Endothelial cell (in vitro differentiated cells): Measurements from ENCODE around the gene TBC1D4. TPM values are rescaled to one million over a fixed set of nuclear protein-coding genes. Genes with fewer than 3 reads are reported as not detected.

ENCODE experiments used
- DNase-seq: peaks from one replicate; pipeline ENCODE4 v3.0.0; 2021; ENCODE audit warnings: low spot score
- H3K27ac Mint-ChIP-seq: one replicate; pipeline ENCODE4 v1.8.0; 2021; ENCODE audit warnings: mixed read lengths, inconsistent platforms; ENCODE audit not compliant: unreplicated experiment
- H3K27me3 Mint-ChIP-seq: one replicate; pipeline ENCODE4 v1.8.0; 2021; ENCODE audit warnings: mild to moderate bottlenecking, moderate library complexity, mixed read lengths, inconsistent platforms; ENCODE audit not compliant: unreplicated experiment
- H3K36me3 Mint-ChIP-seq: one replicate; pipeline ENCODE4 v1.8.0; 2021; ENCODE audit warnings: mild to moderate bottlenecking, low read depth, mixed read lengths, inconsistent platforms; ENCODE audit not compliant: unreplicated experiment
- H3K4me1 Mint-ChIP-seq: one replicate; pipeline ENCODE4 v1.8.0; 2021; ENCODE audit warnings: mild to moderate bottlenecking, mixed read lengths, inconsistent platforms; ENCODE audit not compliant: unreplicated experiment
- H3K4me3 Mint-ChIP-seq: one replicate; pipeline ENCODE4 v1.8.0; 2021; ENCODE audit warnings: mild to moderate bottlenecking, mixed read lengths, inconsistent platforms; ENCODE audit not compliant: unreplicated experiment
- H3K9me3 Mint-ChIP-seq: one replicate; pipeline ENCODE4 v1.8.0; 2021; ENCODE audit warnings: mixed read lengths, inconsistent platforms; ENCODE audit not compliant: unreplicated experiment
- total RNA-seq: library from RNA; stranded (reverse); fragmentation: NEBNext Ultra II Directional; extraction: Animal tissue kit (Norgen Biotek cat#: 25700); gene quantifications from one replicate; pipeline ENCODE4 v1.2.1, GENCODE V29; 2021; ENCODE audit not compliant: unreplicated experiment
- TF ChIP-seq, protein P1 (sequence below): fragments of 200-600 bp; sonication (generic); IDR thresholded peaks from one replicate; pipeline ENCODE4 v1.5.0; 2021; ENCODE audit warnings: antibody characterized with exemption; ENCODE audit not compliant: unreplicated experiment

Gene TBC1D4
- total RNA-seq, 1 donor from 2014 or later = 47.2 TPM

DNA sequence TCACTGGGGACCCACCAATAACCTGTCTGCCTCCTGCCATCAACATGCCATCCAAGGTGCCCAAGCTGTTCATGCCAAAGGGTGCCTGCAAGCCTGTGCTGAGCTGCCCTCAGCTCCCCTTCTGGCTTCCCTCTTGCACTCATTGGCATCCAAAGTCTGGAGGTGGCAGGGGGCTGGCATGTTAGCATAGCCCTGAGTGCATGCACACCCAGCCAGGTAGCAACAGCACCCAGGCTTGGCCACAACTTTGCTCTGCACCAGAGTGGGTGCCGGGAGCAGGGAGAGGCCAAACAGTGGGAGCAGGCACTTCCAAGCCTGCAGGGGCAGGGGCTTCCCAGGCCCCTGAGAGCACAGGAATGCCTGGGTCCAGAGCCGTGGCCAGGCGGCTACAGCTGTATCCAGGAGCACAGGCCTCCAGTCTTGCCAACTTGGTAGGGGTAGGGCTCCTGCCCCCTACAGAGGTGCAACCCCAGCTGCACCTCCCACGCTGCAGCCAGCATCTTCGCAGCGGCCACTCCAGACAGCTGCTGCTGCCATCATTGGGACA is 26.1 kb upstream of the TBC1D4 start:
- H3K9me3 Mint-ChIP-seq = no peaks in the 10 kb centered on the region
- no peak for DNase-seq
- peaks cover 3% of the 10 kb centered on the region for H3K4me1 Mint-ChIP-seq
- no peaks in the 10 kb centered on the region for H3K36me3 Mint-ChIP-seq
- H3K27ac Mint-ChIP-seq = no peak overlapping the region
- no peak overlapping the region for H3K4me3 Mint-ChIP-seq
- peaks cover 1% of the 10 kb centered on the region for H3K27me3 Mint-ChIP-seq
- TF ChIP-seq, protein P1, sequence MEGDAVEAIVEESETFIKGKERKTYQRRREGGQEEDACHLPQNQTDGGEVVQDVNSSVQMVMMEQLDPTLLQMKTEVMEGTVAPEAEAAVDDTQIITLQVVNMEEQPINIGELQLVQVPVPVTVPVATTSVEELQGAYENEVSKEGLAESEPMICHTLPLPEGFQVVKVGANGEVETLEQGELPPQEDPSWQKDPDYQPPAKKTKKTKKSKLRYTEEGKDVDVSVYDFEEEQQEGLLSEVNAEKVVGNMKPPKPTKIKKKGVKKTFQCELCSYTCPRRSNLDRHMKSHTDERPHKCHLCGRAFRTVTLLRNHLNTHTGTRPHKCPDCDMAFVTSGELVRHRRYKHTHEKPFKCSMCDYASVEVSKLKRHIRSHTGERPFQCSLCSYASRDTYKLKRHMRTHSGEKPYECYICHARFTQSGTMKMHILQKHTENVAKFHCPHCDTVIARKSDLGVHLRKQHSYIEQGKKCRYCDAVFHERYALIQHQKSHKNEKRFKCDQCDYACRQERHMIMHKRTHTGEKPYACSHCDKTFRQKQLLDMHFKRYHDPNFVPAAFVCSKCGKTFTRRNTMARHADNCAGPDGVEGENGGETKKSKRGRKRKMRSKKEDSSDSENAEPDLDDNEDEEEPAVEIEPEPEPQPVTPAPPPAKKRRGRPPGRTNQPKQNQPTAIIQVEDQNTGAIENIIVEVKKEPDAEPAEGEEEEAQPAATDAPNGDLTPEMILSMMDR = no peak

DNA sequence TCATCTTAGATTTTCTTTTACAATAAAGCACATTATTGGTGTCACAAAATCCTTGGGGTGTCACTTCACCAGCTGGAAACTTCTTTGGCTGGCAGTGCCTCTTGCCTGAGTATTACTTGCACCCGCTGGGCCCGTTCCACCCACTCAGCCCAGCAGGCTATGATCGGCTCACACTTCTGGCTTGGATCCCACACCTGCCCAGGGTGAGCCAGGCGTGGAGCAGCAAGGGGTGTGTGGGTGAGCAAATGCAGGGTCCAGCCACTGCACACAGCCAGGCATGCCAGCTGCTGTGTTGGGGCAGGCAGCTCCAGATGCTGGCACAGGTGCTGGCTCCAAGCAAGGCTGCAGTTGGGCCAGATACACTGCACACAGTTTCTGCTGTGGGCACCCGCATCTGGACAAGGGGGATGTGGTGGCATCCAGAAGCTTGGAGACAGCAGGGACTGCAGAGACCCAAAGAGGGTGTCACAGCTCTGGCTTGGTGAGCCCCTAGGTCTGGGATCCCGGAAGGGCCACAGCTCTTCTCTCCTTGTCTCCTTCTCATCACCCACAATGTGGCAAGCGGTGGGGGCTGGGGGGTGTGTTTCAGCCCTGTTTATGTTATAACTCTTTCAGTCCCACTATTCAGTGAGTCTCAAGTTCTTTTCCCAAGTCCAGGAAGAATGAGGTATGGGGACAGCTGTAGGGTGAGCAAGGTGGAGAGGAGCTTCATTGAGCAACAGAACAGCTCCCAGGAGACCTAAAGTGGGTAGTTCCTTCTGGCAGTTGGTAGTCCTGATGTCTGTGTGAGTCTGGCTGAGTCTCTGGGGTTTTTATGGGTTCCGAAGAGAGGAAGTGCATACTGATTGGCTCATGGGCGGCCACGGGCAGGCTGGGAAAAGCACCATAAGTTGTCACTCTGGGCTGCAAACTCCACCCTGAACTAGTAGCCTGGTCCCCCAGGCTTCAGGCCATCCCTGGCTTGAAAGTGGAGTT is 25.3 kb upstream of the TBC1D4 start:
- TF ChIP-seq, protein P1 = no peak
- Mint-ChIP-seq H3K36me3 (no peaks in the 10 kb centered on the region), H3K9me3 (no peaks in the 10 kb centered on the region), H3K4me3 (no peak overlapping the region), H3K4me1 (peaks cover 3% of the 10 kb centered on the region), H3K27me3 (no peaks in the 10 kb centered on the region), H3K27ac (no peak overlapping the region)
- DNase-seq = no peak

DNA sequence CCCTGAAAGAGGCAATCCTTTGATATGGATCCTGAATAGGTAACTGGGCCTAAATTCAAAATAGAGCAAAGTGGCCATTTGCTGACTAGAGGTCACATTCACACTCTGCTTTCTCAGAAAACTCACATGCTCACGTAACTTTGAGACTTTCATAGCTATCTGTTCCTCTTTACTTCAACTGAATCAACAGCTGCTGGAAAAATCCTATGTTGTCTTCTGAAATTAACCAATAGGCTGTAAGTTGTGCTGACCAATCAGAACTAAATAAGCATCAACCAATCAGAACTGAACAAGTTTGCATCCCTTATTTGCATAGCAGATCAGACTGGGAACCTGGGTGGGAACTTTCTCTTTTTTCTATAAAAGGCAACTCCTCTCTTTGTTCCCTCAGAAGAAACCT is 24.0 kb upstream of the TBC1D4 start:
- no peak overlapping the region for H3K27ac Mint-ChIP-seq
- no peaks in the 10 kb centered on the region for H3K36me3 Mint-ChIP-seq
- no peak for DNase-seq
- H3K4me3 Mint-ChIP-seq = no peak overlapping the region
- peaks cover 3% of the 10 kb centered on the region for H3K4me1 Mint-ChIP-seq
- H3K9me3 Mint-ChIP-seq = no peaks in the 10 kb centered on the region
- TF ChIP-seq, protein P1 = no peak
- H3K27me3 Mint-ChIP-seq = no peaks in the 10 kb centered on the region

DNA sequence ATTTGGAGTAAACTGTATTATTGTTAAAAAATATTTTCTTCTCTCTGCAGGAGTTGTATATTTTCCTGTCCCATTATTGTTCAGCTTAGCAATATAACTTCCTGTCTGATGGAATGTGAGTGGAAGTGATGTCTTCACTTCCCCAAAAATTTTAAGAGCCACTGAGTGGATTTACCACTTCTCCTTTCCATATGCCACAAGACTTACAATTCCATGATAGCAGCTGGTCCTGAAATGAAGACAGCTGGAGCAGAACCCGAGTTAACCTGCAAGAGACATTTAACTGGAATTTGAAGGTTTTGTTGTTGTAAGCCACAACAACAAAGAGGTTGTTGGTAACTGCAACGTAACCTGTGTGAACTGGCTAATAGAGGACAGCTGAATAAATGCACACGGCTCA is 23.4 kb upstream of the TBC1D4 start:
- Mint-ChIP-seq H3K36me3 (no peaks in the 10 kb centered on the region), H3K27me3 (no peaks in the 10 kb centered on the region), H3K4me3 (no peak overlapping the region), H3K27ac (no peak overlapping the region), H3K4me1 (peaks cover 3% of the 10 kb centered on the region), H3K9me3 (no peaks in the 10 kb centered on the region)
- TF ChIP-seq, protein P1 = no peak
- no peak for DNase-seq

DNA sequence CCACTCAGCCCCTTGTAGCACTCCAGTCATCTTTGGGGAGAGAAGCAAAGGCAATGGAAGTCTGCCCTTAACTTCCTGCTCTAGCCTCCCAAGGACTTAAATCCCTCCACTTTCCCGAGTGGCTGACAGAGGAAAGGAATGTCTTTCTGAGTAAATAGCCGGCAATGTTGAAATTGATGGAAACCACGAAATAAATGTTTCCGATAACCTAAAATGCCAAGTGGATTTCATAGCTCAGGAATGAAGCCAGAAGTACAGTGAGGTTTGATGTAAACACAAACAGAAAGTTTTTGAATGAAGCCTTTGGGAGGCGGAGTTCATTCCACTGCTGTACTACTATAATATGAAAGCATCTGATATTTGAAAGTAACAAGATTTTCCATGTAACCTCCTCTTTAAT is 14.0 kb upstream of the TBC1D4 start:
- TF ChIP-seq, protein P1 = no peak
- DNase-seq = no peak
- Mint-ChIP-seq H3K9me3 (no peaks in the 10 kb centered on the region), H3K4me1 (no peaks in the 10 kb centered on the region), H3K27me3 (no peaks in the 10 kb centered on the region), H3K36me3 (no peaks in the 10 kb centered on the region), H3K4me3 (no peak overlapping the region), H3K27ac (no peak overlapping the region)
